Right kidney (tissue), 1 donor: ENCODE measurements around the gene TRMU.
"Not testable (repeated sequence)": the region's sequence is repeated elsewhere in the genome, so short reads cannot be mapped to it uniquely, and the experiment has no call there.

Source experiments
- DNase-seq: peaks from one replicate; pipeline ENCODE4 v3.0.0-alpha.2; 2016

TRMU gene

GRCh38 chr22:46297151-46297812 lies 38.2 kb upstream of the TRMU start:
- no peak for DNase-seq

- DNase-seq: no peak
Observed at GRCh38 chr22:46299101-46299500, 36.4 kb upstream of the TRMU start.

GRCh38 chr22:46300491-46300890 lies 35.0 kb upstream of the TRMU start:
- DNase-seq: no peak

GRCh38 chr22:46303347-46303965 lies 32.1 kb upstream of the TRMU start:
- DNase-seq: no peak

GRCh38 chr22:46308283-46308988 lies 27.1 kb upstream of the TRMU start:
- DNase-seq: no peak

GRCh38 chr22:46309526-46310085 lies 25.9 kb upstream of the TRMU start:
- DNase-seq: no peak

- no peak for DNase-seq
Observed at GRCh38 chr22:46312056-46312455, 23.5 kb upstream of the TRMU start.

- not testable (repeated sequence) for DNase-seq
Observed at GRCh38 chr22:46312848-46313247, 22.7 kb upstream of the TRMU start.

GRCh38 chr22:46315976-46316375 lies 19.5 kb upstream of the TRMU start:
- DNase-seq: no peak

- no peak for DNase-seq
Observed at GRCh38 chr22:46317646-46318045, 17.9 kb upstream of the TRMU start.

- no peak for DNase-seq
Observed at GRCh38 chr22:46318576-46318975, 16.9 kb upstream of the TRMU start.

GRCh38 chr22:46319319-46319718 lies 16.2 kb upstream of the TRMU start:
- no peak for DNase-seq

GRCh38 chr22:46320166-46320710 lies 15.3 kb upstream of the TRMU start:
- DNase-seq: no peak

GRCh38 chr22:46320716-46321386 lies 14.7 kb upstream of the TRMU start:
- DNase-seq: no peak

- DNase-seq: no peak
Observed at GRCh38 chr22:46322711-46323110, 12.8 kb upstream of the TRMU start.

GRCh38 chr22:46323162-46323561 lies 12.4 kb upstream of the TRMU start:
- DNase-seq: no peak

- DNase-seq: no peak
Observed at GRCh38 chr22:46326066-46326680, 9.3 kb upstream of the TRMU start.

- no peak for DNase-seq
Observed at GRCh38 chr22:46327691-46328465, 7.6 kb upstream of the TRMU start.

- DNase-seq: no peak
Observed at GRCh38 chr22:46328797-46329196, 6.7 kb upstream of the TRMU start.

- no peak for DNase-seq
Observed at GRCh38 chr22:46329616-46330015, 5.9 kb upstream of the TRMU start.

GRCh38 chr22:46330426-46330825 lies 5.1 kb upstream of the TRMU start:
- DNase-seq: no peak
